Fibroblast of villous mesenchyme (primary cell): ENCODE results near the gene MATN4. TPM values are rescaled to one million over a fixed set of nuclear protein-coding genes. Genes with fewer than 3 reads are reported as not detected.

Experiments used
- DNase-seq: peaks from one replicate; pipeline ENCODE4 v3.0.0-alpha.2; 2010; ENCODE audit warnings: low read depth
- H3K4me3 ChIP-seq: 2 replicates; pipeline ENCODE4 v1.5.1; 2011; ENCODE audit warnings: low read depth, mild to moderate bottlenecking, low read length
- CTCF ChIP-seq: IDR thresholded peaks from 2 replicates; pipeline ENCODE4 v1.5.1; 2012; ENCODE audit warnings: low read depth, mild to moderate bottlenecking, low read length; ENCODE audit not compliant: insufficient read depth
- total RNA-seq: library from RNA; depleted of rRNA; stranded (reverse); fragments of >200 nt; gene quantifications from 2 replicates; pipeline ENCODE4 v1.2.3, GENCODE V29; 2012

MATN4 gene
- total RNA-seq, 1 donor = not detected

- H3K4me3 ChIP-seq = no peak overlapping the region
- DNase-seq = no peak
- no peak for TF ChIP-seq CTCF
Measured at GRCh38 chr20:45330476-45330875, 22.4 kb upstream of the MATN4 start.

- no peak overlapping the region for H3K4me3 ChIP-seq
- TF ChIP-seq CTCF = no peak
- DNase-seq = no peak
Measured at GRCh38 chr20:45329497-45330319, 21.6 kb upstream of the MATN4 start.

GRCh38 chr20:45328451-45328850 lies 20.4 kb upstream of the MATN4 start:
- DNase-seq = no peak
- H3K4me3 ChIP-seq = no peak overlapping the region
- TF ChIP-seq CTCF = no peak

- TF ChIP-seq CTCF = no peak
- no peak overlapping the region for H3K4me3 ChIP-seq
- no peak for DNase-seq
Measured at GRCh38 chr20:45325371-45325770, 17.3 kb upstream of the MATN4 start.

- no peak for TF ChIP-seq CTCF
- DNase-seq = no peak
- H3K4me3 ChIP-seq = no peak overlapping the region
Measured at GRCh38 chr20:45323731-45324130, 15.6 kb upstream of the MATN4 start.

- peak; percentile 32 for DNase-seq
- peak; percentile 9 for TF ChIP-seq CTCF
- no peak overlapping the region for H3K4me3 ChIP-seq
Measured at GRCh38 chr20:45322952-45323383, 14.9 kb upstream of the MATN4 start.
